Neural cell (in vitro differentiated cells): ENCODE measurements around the gene PMF1. TPM values are rescaled to one million over a fixed set of nuclear protein-coding genes. Genes with fewer than 3 reads are reported as not detected.

Source experiments
- H2AFZ ChIP-seq: fragments of 200-600, 300-800 bp; sonication (generic), shearing (Covaris generic); 2 replicates; pipeline ENCODE4 v1.6.0; 2014; ENCODE audit warnings: low read depth, mild to moderate bottlenecking, antibody characterized with exemption, low read length, moderate library complexity
- H3F3A ChIP-seq: fragments of 200-600 bp; shearing (Covaris generic); 2 replicates; pipeline ENCODE4 v1.6.1; 2016; ENCODE audit warnings: mild to moderate bottlenecking, moderate library complexity, mixed read lengths, antibody characterized with exemption, low read length; ENCODE audit not compliant: insufficient read depth, poor library complexity, severe bottlenecking
- H3K27ac ChIP-seq: fragments of 200-600, 300-800 bp; sonication (generic), shearing (Covaris generic); 2 replicates; pipeline ENCODE4 v1.5.1; 2014; ENCODE audit warnings: mild to moderate bottlenecking, low read length, moderate library complexity
- H3K27me3 ChIP-seq: fragments of 300-800, 200-600 bp; sonication (generic), shearing (Covaris generic); 2 replicates; pipeline ENCODE4 v1.6.0; 2014; ENCODE audit warnings: mild to moderate bottlenecking, low read depth, low read length, moderate library complexity; ENCODE audit not compliant: insufficient read depth
- H3K36me3 ChIP-seq: fragments of 300-800, 200-600 bp; sonication (generic), shearing (Covaris generic); 2 replicates; pipeline ENCODE4 v1.5.1; 2014; ENCODE audit warnings: mild to moderate bottlenecking, antibody characterized with exemption, low read length, moderate library complexity; ENCODE audit not compliant: insufficient read depth
- H3K4me2 ChIP-seq: fragments of 300-800, 200-600 bp; sonication (generic), shearing (Covaris generic); 2 replicates; pipeline ENCODE4 v1.6.0; 2014; ENCODE audit warnings: mild to moderate bottlenecking, low read length
- H3K4me3 ChIP-seq: fragments of 300-800, 200-600 bp; sonication (generic), shearing (Covaris generic); 2 replicates; pipeline ENCODE4 v1.5.1; 2014; ENCODE audit warnings: mild to moderate bottlenecking, low read length, moderate library complexity
- H3K79me2 ChIP-seq: fragments of 200-600 bp; shearing (Covaris generic); replicated peaks from 2 replicates; pipeline ENCODE4 v1.6.0; 2014; ENCODE audit warnings: mild to moderate bottlenecking, low read length, moderate library complexity; ENCODE audit not compliant: insufficient read depth
- H3K9ac ChIP-seq: fragments of 300-800, 200-600 bp; sonication (generic), shearing (Covaris generic); 2 replicates; pipeline ENCODE4 v1.6.1; 2016; ENCODE audit warnings: mild to moderate bottlenecking, low read length, mixed read lengths
- H3K9me2 ChIP-seq: fragments of 200-600 bp; shearing (Covaris generic); 2 replicates; pipeline ENCODE4 v1.6.1; 2016; ENCODE audit warnings: mild to moderate bottlenecking, low read length, mixed read lengths; ENCODE audit not compliant: insufficient read depth
- H3K9me3 ChIP-seq: fragments of 200-600, 300-800 bp; sonication (generic), shearing (Covaris generic); 2 replicates; pipeline ENCODE4 v1.6.1; 2016; ENCODE audit warnings: mild to moderate bottlenecking, mixed run types, low read length, moderate library complexity, mixed read lengths
- H4K20me1 ChIP-seq: fragments of 200-600 bp; shearing (Covaris generic); 2 replicates; pipeline ENCODE4 v1.6.1; 2016; ENCODE audit warnings: mild to moderate bottlenecking, mixed run types; ENCODE audit not compliant: insufficient read depth
- CTCF ChIP-seq: fragments of 450-650 bp; IDR thresholded peaks from 2 replicates; pipeline ENCODE4 v1.5.1; 2014; ENCODE audit warnings: antibody characterized with exemption, mild to moderate bottlenecking, moderate library complexity; ENCODE audit not compliant: poor library complexity, severe bottlenecking
- EP300 ChIP-seq: fragments of 450-650 bp; conservative IDR thresholded peaks from 2 replicates; pipeline ENCODE4 v1.6.1; 2014; ENCODE audit warnings: antibody characterized with exemption, mild to moderate bottlenecking, moderate library complexity; ENCODE audit not compliant: poor library complexity, severe bottlenecking
- EZH2 ChIP-seq: fragments of 200-600, 300-800 bp; shearing (Covaris generic), sonication (generic); IDR thresholded peaks from 2 replicates; pipeline ENCODE4 v1.6.1; 2014; ENCODE audit warnings: antibody characterized with exemption, low read length, borderline replicate concordance, mild to moderate bottlenecking; ENCODE audit not compliant: insufficient read depth, poor library complexity, severe bottlenecking
- MXI1 ChIP-seq: fragments of 450-650 bp; conservative IDR thresholded peaks from 2 replicates; pipeline ENCODE4 v1.6.1; 2014; ENCODE audit warnings: antibody characterized with exemption, mild to moderate bottlenecking; ENCODE audit not compliant: poor library complexity, severe bottlenecking
- POLR2AphosphoS5 ChIP-seq: IDR thresholded peaks from 2 replicates; pipeline ENCODE4 v1.6.1; 2012
- RAD21 ChIP-seq: fragments of 450-650 bp; conservative IDR thresholded peaks from 2 replicates; pipeline ENCODE4 v1.6.1; 2014; ENCODE audit warnings: antibody characterized with exemption, mild to moderate bottlenecking, moderate library complexity
- REST ChIP-seq: IDR thresholded peaks from 2 replicates; pipeline ENCODE4 v1.6.1; 2012; ENCODE audit warnings: borderline replicate concordance
- SMC3 ChIP-seq: fragments of 450-650 bp; conservative IDR thresholded peaks from 2 replicates; pipeline ENCODE4 v1.6.1; 2014; ENCODE audit warnings: antibody characterized with exemption, mild to moderate bottlenecking, moderate library complexity; ENCODE audit not compliant: poor library complexity
- TAF1 ChIP-seq: IDR thresholded peaks from 2 replicates; pipeline ENCODE4 v1.6.1; 2012; ENCODE audit warnings: low read depth
- polyA plus RNA-seq: library from polyadenylated mRNA; depleted of rRNA; stranded (reverse); fragments of >200 nt; gene quantifications from 2 replicates; pipeline ENCODE4 v1.2.3, GENCODE V29; 2014

The PMF1 gene
- polyA plus RNA-seq, 1 donor from 2014 or later = 97.0 TPM

- Histone ChIP-seq H3F3A (no peaks in the 10 kb centered on the region), H3K36me3 (peaks cover 9% of the 10 kb centered on the region), H3K27me3 (no peaks in the 10 kb centered on the region), H4K20me1 (no peaks in the 10 kb centered on the region), H3K4me2 (no peak overlapping the region), H3K27ac (no peak overlapping the region), H3K4me3 (no peak overlapping the region), H3K9ac (no peak overlapping the region), H3K79me2 (peaks cover 29% of the 10 kb centered on the region), H3K9me2 (no peaks in the 10 kb centered on the region), H2AFZ (no peak overlapping the region), H3K9me3 (no peaks in the 10 kb centered on the region)
- no peak for TF ChIP-seq RAD21
- no peak for TF ChIP-seq POLR2AphosphoS5
- TF ChIP-seq CTCF = no peak
- TF ChIP-seq EP300 = no peak
- no peak for TF ChIP-seq TAF1
- TF ChIP-seq EZH2 = no peak
- TF ChIP-seq REST = no peak
- no peak for TF ChIP-seq SMC3
- TF ChIP-seq MXI1 = no peak
These were observed 64.2 kb downstream of the PMF1 start for GRCh38 chr1:156276966-156277381.

- Histone ChIP-seq H3K9me2 (no peaks in the 10 kb centered on the region), H3K27me3 (no peaks in the 10 kb centered on the region), H4K20me1 (no peaks in the 10 kb centered on the region), H3K36me3 (peaks cover under 1% of the 10 kb centered on the region), H3K79me2 (peaks cover 34% of the 10 kb centered on the region), H2AFZ (no peak overlapping the region), H3K27ac (no peak overlapping the region), H3K9me3 (no peaks in the 10 kb centered on the region), H3K4me2 (no peak overlapping the region), H3K4me3 (no peak overlapping the region), H3K9ac (no peak overlapping the region), H3F3A (no peaks in the 10 kb centered on the region)
- no peak for TF ChIP-seq EP300
- TF ChIP-seq TAF1 = no peak
- no peak for TF ChIP-seq RAD21
- no peak for TF ChIP-seq POLR2AphosphoS5
- no peak for TF ChIP-seq EZH2
- TF ChIP-seq SMC3 = no peak
- no peak for TF ChIP-seq CTCF
- TF ChIP-seq MXI1 = no peak
- no peak for TF ChIP-seq REST
These were observed 67.0 kb downstream of the PMF1 start for GRCh38 chr1:156279837-156280236.
